ENCODE measurements around the gene C11orf54.
"Not testable (repeated sequence)": the region's sequence is repeated elsewhere in the genome, so short reads cannot be mapped to it uniquely, and the experiment has no call there.

C11orf54 gene

DNA sequence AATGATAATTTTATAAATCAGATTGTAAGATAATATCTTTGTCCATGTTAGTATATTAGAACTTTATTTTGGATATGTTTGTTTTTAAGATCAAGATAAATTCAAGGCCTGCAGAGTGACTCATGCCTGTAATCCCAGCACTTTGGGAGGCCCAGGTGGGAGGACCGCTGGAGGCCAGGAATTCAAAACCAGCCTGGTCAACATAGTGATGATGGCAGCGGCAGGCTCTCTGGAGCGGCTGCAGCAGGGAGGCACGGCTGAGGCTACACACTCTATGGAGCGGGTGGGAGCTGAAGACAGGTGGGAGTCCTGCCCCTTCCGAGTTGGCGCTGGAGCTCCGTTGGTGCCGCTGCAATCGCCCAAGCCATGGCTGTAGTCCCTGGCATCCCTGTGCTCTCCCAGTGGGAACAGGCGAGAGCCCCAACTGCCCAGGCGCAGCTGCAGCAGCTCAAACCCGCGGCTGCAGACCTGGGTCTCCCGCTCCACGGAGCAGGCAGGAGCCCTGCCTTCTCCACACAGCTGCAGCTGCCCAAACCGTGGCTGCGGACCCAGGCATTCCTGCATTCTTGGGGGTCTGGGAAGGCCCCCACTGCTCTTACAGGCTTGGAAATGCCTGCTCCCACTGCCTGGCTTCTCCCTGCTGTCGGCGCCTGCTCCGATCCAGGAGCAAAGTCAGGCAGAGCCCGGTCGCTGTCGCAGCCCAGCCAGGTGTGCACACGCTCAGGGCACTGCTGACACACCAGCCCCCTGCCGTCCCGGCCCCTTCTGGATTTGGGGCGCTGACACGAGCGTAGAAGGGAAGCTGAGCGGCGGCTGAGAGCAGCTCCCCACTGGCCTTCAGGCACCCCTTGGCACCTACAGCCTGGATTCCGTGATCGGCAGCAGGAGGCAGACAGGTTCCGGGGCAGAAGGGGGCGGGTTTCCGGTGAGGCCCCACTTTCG lies 16.7 kb downstream of the C11orf54 start:
- no peaks in the 10 kb centered on the region for H3K9me3 ChIP-seq (ENCODE audit: low read length)
- no peak overlapping the region for H3K27ac ChIP-seq (ENCODE audit: low read depth, low read length, poor library complexity, severe bottlenecking)
- H3K9ac ChIP-seq (ENCODE audit: low read length): no peak overlapping the region
- no peaks in the 10 kb centered on the region for H3K9me2 ChIP-seq (ENCODE audit: low read depth, low read length)
- peaks cover 75% of the 10 kb centered on the region for H3K36me3 ChIP-seq (ENCODE audit: insufficient read depth, low read length)
- no peaks in the 10 kb centered on the region for H3K4me1 ChIP-seq (ENCODE audit: insufficient read depth, low read length, severe bottlenecking)
- no peak overlapping the region for H3K4me3 ChIP-seq (ENCODE audit: low read depth, low read length, poor library complexity, severe bottlenecking)
- H3F3A ChIP-seq (ENCODE audit: insufficient read depth, low read length): no peaks in the 10 kb centered on the region
- H4K20me1 ChIP-seq (ENCODE audit: insufficient read depth, low read length): no peaks in the 10 kb centered on the region
- no peaks in the 10 kb centered on the region for H3K79me2 ChIP-seq (ENCODE audit: insufficient read depth, low read length)
- H3K27me3 ChIP-seq (ENCODE audit: insufficient read depth, low read length): no peaks in the 10 kb centered on the region
- TF ChIP-seq, protein P1, sequence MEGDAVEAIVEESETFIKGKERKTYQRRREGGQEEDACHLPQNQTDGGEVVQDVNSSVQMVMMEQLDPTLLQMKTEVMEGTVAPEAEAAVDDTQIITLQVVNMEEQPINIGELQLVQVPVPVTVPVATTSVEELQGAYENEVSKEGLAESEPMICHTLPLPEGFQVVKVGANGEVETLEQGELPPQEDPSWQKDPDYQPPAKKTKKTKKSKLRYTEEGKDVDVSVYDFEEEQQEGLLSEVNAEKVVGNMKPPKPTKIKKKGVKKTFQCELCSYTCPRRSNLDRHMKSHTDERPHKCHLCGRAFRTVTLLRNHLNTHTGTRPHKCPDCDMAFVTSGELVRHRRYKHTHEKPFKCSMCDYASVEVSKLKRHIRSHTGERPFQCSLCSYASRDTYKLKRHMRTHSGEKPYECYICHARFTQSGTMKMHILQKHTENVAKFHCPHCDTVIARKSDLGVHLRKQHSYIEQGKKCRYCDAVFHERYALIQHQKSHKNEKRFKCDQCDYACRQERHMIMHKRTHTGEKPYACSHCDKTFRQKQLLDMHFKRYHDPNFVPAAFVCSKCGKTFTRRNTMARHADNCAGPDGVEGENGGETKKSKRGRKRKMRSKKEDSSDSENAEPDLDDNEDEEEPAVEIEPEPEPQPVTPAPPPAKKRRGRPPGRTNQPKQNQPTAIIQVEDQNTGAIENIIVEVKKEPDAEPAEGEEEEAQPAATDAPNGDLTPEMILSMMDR (IDR thresholded peaks at IDR 0.05; ENCODE audit: low read length): no peak
- TF ChIP-seq EZH2 (IDR thresholded peaks at IDR 0.05; ENCODE audit: borderline replicate concordance, low read length): no peak
- no peak overlapping the region for H3K4me2 ChIP-seq (ENCODE audit: low read length)
- no peak overlapping the region for H2AFZ ChIP-seq (ENCODE audit: low read length)

DNA sequence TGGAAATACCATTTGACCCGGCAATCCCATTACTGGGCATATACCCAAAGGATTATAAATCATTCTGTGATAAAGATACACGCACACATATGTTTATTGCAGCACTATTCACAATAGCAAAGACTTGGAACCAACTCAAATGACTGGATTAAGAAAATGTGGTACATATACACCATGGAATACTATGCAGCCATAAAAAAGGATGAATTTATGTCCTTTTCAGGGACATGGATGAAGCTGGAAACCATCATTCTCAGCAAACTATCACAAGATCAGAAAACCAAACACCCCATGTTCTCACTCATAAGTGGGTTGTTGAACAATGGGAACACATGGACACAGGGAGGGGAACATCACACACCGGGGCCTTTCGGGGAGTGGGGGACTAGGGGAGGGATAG lies 17.7 kb downstream of the C11orf54 start:
- H4K20me1 ChIP-seq (ENCODE audit: insufficient read depth, low read length); H3F3A ChIP-seq (ENCODE audit: insufficient read depth, low read length); H3K27ac ChIP-seq (ENCODE audit: low read depth, low read length, poor library complexity, severe bottlenecking); H3K4me3 ChIP-seq (ENCODE audit: low read depth, low read length, poor library complexity, severe bottlenecking); H3K4me1 ChIP-seq (ENCODE audit: insufficient read depth, low read length, severe bottlenecking); H2AFZ ChIP-seq (ENCODE audit: low read length); H3K27me3 ChIP-seq (ENCODE audit: insufficient read depth, low read length); H3K9ac ChIP-seq (ENCODE audit: low read length); H3K4me2 ChIP-seq (ENCODE audit: low read length); H3K9me3 ChIP-seq (ENCODE audit: low read length); H3K9me2 ChIP-seq (ENCODE audit: low read depth, low read length); H3K79me2 ChIP-seq (ENCODE audit: insufficient read depth, low read length): not testable (repeated sequence)
- peaks cover 76% of the 10 kb centered on the region for H3K36me3 ChIP-seq (ENCODE audit: insufficient read depth, low read length)

DNA sequence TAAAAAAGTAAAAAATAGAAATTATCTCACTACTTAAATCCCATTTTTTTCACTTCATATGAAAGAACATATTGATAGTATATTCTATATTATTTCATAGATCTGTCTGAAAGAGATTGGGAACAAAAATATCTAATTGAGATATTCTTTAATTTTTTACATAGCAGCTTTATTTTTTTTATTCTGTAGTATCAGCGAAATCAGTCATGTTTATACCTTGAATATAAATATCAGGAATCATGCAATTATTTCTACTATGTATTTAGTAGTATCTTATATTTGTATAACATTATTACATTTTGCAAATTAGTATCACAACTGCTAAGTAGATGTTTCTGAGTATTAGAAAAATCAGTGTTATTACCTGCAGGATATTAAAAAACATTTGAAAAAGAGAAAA lies 20.4 kb downstream of the C11orf54 start:
- Histone ChIP-seq H3K4me1 (ENCODE audit: insufficient read depth, low read length, severe bottlenecking) (no peaks in the 10 kb centered on the region), H3F3A (ENCODE audit: insufficient read depth, low read length) (no peaks in the 10 kb centered on the region), H2AFZ (ENCODE audit: low read length) (no peak overlapping the region), H3K9me3 (ENCODE audit: low read length) (0 out of 2 replicates have a peak, but pooled peaks cover 7% of the 10 kb centered on the region), H3K79me2 (ENCODE audit: insufficient read depth, low read length) (no peaks in the 10 kb centered on the region), H3K9ac (ENCODE audit: low read length) (no peak overlapping the region), H3K4me3 (ENCODE audit: low read depth, low read length, poor library complexity, severe bottlenecking) (no peak overlapping the region), H3K27me3 (ENCODE audit: insufficient read depth, low read length) (no peaks in the 10 kb centered on the region), H3K27ac (ENCODE audit: low read depth, low read length, poor library complexity, severe bottlenecking) (no peak overlapping the region), H3K9me2 (ENCODE audit: low read depth, low read length) (no peaks in the 10 kb centered on the region), H3K4me2 (ENCODE audit: low read length) (no peak overlapping the region), H3K36me3 (ENCODE audit: insufficient read depth, low read length) (peaks cover 59% of the 10 kb centered on the region), H4K20me1 (ENCODE audit: insufficient read depth, low read length) (no peaks in the 10 kb centered on the region)
- TF ChIP-seq, protein P1 (IDR thresholded peaks at IDR 0.05; ENCODE audit: low read length): no peak
- no peak for TF ChIP-seq EZH2 (IDR thresholded peaks at IDR 0.05; ENCODE audit: borderline replicate concordance, low read length)
